GM18526 (cell line): ENCODE results near the gene PPP1R13B.

Experiments used
- POLR2A ChIP-seq: IDR thresholded peaks from 3 replicates; pipeline ENCODE4 v1.6.1; 2011; ENCODE audit not compliant: insufficient read length; ENCODE audit errors: extremely low read depth

PPP1R13B gene

DNA sequence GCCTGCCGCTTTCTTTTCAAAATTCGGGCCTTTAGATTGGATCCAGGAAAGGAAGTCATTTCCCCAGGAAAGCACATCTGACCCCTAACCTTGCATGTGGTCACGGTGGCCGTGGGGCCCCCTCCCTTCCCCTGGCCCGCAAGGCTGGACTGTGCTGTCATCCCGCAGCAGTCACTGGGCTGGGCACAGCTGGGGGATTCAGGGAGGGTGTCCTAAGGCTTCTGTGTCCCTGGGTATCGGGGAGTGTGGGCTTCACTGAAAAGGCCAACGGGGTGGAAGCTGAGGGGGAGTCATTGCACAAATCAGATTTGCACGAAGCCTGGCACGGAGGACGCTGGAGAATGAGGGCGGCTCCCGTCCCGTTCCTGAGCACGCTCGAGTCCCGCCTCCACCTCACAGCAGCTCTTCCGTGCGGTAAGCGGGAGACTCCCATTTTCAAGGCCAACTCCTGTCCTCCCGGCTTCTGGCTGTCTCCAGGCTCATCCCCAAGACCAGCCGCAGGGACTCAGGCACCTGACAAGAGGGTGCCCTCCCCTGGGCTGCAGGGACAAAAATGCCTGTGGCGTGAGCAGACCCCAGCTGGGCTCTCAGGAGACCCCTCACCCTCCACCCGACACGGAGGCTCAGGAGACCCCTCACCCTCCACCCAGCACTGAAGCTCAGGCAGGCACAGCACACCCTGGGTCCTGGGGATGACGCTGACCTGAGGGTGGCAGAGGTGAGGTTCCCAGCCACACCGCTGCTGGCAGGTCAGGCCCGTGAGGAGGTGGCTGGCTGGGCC, 141.7 kb downstream of the PPP1R13B start:
- TF ChIP-seq POLR2A, result no peak

DNA sequence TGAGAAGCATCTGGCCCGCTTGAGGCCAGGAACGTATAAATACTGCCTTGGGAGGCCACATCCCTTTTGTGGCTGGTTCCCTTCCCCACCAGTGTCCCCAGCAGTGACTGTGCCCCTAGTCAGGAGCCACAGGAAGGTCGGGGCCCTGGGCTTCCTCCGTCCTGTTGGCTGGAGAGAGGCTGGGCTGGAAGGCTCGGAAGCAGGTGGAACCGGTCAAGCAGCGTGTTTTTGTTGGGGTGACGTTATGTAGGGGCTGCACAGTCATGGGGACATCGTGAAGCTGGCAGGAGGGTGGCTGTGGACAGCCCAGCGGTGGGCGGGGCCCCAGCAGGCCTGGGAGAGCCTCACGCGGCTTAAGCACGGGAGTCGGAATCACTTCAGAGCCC, 142.3 kb downstream of the PPP1R13B start:
- TF ChIP-seq POLR2A, result no peak

GRCh38 chr14:103704708-103705107, 142.7 kb downstream of the PPP1R13B start:
- no peak for TF ChIP-seq POLR2A

DNA sequence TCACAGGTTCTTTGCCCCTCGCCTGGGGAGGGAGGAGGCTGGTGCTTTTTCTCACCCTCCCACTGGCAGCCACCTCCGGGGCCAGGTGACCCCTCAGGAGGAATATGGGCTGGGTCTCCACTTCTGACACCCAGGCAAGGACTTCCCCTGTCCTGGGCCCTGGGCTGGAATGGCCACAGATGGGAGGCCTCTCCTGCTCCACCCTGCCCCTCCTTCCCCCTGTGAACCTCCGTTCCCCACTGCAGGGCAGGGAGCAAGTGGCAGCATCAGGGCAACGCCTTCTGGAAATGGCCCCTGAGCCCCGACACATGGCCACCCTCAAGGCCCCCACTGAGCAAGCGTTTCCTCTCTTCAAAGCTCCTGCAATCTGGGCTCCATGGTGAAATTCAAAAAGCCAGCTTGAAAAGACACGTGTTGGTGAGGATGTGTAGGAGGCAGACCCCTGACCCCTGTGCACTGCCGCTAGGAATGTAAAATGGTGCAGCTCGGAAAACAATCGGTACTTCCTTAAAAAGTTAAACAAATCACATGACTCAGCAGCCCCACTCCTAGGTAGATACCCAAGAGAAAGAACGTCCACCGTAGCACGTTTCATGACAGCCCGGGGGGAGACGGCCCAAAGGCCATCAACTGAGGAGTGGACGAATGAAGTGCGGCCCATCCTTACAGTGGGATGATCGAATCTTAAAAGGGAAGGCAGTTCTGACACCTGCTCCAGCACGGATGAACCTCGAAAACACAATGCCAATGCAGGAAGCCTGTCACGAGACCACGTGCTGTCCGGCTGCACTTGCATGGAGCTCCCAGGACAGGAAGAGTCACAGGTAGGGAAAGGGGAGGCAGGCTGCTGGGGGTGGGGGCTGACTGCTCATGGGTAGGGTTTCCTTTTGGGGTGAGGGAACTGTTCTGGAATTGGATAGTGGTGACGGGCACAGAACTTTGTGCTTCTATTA, 143.7 kb downstream of the PPP1R13B start:
- TF ChIP-seq POLR2A, result no peak

DNA sequence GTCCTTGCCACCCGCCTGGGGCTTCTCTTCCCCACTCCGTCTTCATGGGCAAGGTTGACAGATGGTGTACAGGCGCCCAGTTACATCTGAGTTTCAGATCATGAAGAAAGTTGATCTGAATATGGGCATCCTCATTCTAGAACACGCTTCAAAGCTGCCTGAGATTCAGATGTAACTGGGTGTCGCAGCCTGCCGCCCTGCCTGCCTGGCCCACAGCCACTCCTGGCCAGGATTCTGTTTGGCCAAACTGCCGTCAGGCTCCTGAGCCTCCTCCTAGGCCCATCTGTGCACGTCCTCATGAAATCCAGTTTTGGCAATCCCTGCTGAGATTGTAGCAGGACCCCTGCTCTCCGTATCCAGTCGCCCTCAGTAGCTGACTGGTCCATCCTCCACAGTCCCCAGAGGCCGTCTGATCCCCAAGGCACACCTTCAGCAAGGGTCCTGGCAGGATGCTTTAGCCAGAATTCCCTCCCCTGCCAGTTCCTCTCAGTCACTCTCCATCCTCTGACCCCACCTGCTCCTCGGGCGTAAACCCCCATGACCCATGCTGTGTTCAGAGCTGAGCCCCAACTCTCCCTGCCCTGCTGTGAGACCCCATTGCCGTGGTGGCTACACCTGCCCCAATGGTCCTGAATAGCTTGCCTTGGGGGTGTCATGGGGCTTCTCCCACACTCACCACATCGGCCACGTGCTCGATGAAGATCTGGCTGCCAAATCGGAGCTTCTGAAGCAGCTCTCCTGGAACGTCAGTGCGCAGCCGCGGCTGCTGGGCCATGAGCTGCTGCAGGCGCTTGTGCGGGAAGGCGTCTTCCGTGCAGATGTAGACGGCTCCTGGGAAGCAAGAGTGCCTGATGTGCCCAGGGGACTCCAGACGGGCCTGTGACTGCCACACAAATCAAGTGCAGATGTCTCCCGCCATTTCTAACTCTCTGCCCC, 144.6 kb downstream of the PPP1R13B start:
- no peak for TF ChIP-seq POLR2A

DNA sequence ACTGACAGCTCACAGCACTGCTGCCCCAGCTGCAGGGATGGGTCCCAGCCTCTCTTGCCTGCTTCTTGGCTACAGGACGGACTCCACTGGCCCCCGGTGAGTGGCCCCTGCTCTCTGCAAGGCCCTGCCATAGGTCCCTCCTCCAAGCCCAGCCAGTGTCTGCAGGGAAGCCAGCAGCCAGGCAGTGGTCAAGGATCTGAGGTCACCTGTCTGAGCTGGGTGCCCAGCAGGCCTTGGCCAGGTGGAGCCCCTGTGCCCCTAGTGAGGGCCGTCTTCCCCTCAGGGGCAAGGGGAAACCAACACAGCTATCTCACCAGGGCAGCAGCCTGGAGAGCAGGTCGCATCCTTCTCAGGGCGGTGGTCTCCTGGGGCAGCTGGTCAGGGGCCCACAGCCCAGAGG, 145.3 kb downstream of the PPP1R13B start:
- no peak for TF ChIP-seq POLR2A

- no peak for TF ChIP-seq POLR2A
These were observed 146.5 kb downstream of the PPP1R13B start for GRCh38 chr14:103700753-103701490.

GRCh38 chr14:103699901-103700752, 147.2 kb downstream of the PPP1R13B start:
- no peak for TF ChIP-seq POLR2A

DNA sequence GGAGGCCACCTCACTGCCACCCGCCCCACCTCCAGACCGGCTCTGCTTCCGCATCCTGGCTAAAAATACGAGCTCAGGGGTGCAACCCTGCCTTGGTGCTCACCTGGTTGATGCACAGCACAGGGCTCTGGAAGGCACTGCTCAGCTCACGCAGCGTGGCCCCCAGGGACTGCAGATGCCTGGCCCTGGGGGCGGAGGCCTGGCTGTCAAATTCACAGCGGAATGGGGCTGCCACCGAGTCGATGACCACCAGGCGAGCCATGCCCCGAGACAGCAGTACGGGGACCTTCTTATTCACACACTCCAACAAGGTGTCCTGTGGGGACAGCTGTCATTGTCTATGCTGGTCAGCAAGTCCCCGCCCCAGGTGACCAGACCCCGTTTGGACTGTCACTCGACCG, 148.1 kb downstream of the PPP1R13B start:
- no peak for TF ChIP-seq POLR2A

GRCh38 chr14:103698380-103699260, 148.8 kb downstream of the PPP1R13B start:
- no peak for TF ChIP-seq POLR2A

DNA sequence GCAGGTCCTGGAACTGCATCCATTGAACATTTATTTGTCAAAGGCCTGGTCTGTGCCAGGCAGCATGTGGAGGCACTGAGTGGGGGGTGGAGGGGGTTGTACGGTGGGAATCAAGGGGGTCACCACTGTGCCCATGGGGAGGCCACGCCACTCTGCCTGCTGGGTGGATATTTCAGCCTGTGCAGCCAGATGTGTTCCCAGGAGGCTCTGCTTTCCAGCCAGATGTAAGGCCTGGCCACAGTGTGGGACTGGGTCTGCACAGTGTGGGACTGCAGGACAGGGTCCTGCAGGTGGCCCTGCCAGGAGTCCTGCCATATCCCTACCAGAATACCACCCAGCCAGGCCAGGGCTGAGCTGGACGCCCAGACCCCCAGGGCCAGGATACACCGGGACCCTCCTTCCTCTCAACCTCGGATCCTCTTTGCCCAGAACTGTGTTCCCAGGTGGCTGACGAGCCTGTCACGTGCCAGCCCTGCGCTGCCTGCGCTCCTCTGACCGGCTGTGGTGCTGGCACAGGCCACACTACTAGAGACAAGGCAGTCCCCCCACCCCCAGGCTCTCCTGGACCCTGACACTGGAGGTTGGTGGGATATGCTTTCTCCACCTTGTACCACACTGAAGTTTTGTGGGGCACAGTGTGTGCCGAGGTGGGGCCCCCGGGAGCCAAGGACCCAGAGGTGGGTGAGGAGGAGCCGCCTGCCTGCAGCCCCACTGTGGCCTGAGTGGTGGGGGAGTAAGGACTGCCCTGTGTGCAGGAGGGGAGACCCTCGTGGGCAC, 149.6 kb downstream of the PPP1R13B start:
- no peak for TF ChIP-seq POLR2A

- no peak for TF ChIP-seq POLR2A
These were observed 150.2 kb downstream of the PPP1R13B start for GRCh38 chr14:103697206-103697602.
